Measurements from ENCODE around the gene OR13C5. TPM values are rescaled to one million over a fixed set of nuclear protein-coding genes. Genes with fewer than 3 reads are reported as not detected.
"Not testable (repeated sequence)": the region's sequence is repeated elsewhere in the genome, so short reads cannot be mapped to it uniquely, and the experiment has no call there.

The OR13C5 gene
- total and polyA plus RNA-seq, 2 experiments from 2014 or later = not detected

DNA sequence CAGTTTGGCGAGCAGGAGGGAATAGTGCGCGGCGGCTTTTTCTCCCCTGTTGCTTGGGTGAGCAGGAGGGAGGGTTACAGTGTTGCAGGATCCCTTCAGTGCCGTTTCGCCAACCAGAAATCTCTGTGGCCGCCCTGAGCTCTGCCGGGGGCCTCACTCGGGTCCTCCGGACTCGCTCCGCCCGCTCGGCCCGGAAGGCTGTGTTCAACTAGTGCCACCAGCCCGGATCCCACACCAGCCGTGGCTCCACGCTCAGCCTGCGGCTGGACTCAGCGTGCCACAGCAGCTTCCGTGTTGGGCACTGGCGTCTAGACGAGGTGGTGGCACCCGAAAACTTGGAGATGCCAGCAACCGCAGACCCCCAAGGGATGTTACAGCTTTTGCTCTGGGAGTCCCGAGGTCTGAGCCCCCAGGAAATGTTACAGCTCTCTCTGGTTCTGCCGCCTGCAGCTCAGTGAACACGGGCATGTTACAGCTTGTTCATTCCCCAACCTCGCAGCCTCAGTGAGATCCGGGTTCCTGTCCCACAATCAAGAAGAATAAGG is 34.8 kb upstream of the OR13C5 start (continued):
- TF ChIP-seq, protein P1, sequence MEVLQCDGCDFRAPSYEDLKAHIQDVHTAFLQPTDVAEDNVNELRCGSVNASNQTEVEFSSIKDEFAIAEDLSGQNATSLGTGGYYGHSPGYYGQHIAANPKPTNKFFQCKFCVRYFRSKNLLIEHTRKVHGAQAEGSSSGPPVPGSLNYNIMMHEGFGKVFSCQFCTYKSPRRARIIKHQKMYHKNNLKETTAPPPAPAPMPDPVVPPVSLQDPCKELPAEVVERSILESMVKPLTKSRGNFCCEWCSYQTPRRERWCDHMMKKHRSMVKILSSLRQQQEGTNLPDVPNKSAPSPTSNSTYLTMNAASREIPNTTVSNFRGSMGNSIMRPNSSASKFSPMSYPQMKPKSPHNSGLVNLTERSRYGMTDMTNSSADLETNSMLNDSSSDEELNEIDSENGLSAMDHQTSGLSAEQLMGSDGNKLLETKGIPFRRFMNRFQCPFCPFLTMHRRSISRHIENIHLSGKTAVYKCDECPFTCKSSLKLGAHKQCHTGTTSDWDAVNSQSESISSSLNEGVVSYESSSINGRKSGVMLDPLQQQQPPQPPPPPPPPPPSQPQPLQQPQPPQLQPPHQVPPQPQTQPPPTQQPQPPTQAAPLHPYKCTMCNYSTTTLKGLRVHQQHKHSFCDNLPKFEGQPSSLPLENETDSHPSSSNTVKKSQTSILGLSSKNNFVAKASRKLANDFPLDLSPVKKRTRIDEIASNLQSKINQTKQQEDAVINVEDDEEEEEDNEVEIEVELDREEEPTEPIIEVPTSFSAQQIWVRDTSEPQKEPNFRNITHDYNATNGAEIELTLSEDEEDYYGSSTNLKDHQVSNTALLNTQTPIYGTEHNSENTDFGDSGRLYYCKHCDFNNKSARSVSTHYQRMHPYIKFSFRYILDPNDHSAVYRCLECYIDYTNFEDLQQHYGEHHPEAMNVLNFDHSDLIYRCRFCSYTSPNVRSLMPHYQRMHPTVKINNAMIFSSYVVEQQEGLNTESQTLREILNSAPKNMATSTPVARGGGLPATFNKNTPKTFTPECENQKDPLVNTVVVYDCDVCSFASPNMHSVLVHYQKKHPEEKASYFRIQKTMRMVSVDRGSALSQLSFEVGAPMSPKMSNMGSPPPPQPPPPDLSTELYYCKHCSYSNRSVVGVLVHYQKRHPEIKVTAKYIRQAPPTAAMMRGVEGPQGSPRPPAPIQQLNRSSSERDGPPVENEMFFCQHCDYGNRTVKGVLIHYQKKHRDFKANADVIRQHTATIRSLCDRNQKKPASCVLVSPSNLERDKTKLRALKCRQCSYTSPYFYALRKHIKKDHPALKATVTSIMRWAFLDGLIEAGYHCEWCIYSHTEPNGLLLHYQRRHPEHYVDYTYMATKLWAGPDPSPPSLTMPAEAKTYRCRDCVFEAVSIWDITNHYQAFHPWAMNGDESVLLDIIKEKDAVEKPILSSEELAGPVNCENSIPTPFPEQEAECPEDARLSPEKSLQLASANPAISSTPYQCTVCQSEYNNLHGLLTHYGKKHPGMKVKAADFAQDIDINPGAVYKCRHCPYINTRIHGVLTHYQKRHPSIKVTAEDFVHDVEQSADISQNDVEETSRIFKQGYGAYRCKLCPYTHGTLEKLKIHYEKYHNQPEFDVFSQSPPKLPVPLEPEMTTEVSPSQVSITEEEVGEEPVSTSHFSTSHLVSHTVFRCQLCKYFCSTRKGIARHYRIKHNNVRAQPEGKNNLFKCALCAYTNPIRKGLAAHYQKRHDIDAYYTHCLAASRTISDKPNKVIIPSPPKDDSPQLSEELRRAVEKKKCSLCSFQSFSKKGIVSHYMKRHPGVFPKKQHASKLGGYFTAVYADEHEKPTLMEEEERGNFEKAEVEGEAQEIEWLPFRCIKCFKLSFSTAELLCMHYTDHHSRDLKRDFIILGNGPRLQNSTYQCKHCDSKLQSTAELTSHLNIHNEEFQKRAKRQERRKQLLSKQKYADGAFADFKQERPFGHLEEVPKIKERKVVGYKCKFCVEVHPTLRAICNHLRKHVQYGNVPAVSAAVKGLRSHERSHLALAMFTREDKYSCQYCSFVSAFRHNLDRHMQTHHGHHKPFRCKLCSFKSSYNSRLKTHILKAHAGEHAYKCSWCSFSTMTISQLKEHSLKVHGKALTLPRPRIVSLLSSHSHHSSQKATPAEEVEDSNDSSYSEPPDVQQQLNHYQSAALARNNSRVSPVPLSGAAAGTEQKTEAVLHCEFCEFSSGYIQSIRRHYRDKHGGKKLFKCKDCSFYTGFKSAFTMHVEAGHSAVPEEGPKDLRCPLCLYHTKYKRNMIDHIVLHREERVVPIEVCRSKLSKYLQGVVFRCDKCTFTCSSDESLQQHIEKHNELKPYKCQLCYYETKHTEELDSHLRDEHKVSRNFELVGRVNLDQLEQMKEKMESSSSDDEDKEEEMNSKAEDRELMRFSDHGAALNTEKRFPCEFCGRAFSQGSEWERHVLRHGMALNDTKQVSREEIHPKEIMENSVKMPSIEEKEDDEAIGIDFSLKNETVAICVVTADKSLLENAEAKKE (CRISPR knock-in tag; IDR thresholded peaks at IDR 0.05) = no peak

DNA sequence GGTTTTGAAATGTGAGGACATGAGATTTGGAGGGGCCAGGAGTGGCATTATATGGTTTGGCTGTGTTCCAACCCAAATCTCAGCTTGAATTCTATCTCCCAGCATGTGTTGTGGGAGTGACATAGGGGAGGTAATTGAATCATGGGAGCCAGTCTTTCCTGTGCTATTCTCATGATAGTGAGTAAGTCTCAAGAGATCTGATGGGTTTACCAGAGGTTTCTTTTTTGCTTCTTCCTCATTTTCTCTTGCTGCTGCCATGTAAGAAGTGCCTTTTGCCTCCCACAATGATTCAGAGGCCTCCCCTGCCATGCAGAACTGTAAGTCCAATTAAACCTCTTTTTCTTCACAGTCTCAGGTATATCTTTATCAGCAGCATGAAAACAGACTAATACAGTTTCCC is 26.8 kb upstream of the OR13C5 start:
- not testable (repeated sequence) for H3K9me2 ChIP-seq (ENCODE audit: insufficient read depth); H3K4me3 ChIP-seq; H3K36me3 ChIP-seq (ENCODE audit: insufficient read depth); H3F3A ChIP-seq (replicated peaks; ENCODE audit: low read depth); H3K27ac ChIP-seq (ENCODE audit: low read depth); ATAC-seq; H3K79me2 ChIP-seq (replicated peaks; ENCODE audit: insufficient read depth); DNase-seq (ENCODE audit: low spot score); H3K27me3 ChIP-seq (ENCODE audit: insufficient read depth); H3K27me3 Mint-ChIP-seq (ENCODE audit: insufficient read depth, low read depth, poor library complexity); H2AFZ ChIP-seq; H3K4me1 Mint-ChIP-seq; H3K4me1 ChIP-seq (ENCODE audit: insufficient read depth); H4K20me1 ChIP-seq (replicated peaks; ENCODE audit: insufficient read depth); H3K4me3 Mint-ChIP-seq; H3K4me2 ChIP-seq; H3K27ac Mint-ChIP-seq; H3K36me3 Mint-ChIP-seq (ENCODE audit: low read depth)
- peaks cover 15% of the 10 kb centered on the region for H3K9me3 Mint-ChIP-seq

DNA sequence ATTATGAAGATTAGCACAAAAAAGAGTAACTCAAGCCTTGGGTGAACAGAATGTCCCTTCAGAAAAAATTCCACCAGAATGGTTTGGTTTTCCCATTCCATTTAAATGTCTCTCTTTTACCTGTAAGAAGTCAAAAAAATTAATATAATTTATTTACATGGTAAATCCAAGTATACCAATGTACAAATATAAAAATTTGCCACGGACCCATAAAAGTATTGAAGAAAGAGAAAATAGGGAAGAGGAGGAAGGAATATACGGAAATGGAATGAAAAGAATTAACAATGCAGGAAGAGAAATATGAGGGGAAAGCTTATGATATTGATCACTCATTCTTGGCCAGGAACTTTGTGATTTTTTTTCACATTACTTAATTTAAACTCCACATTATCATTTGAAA is 18.9 kb upstream of the OR13C5 start, which contains the start of gene OR13C9:
Gene OR13C9, minus strand, starts transcription at position 101 of the 400 bp plus-strand sequence. Its CDS starts 0 bp downstream, at position 101.
- Histone ChIP-seq H3F3A (replicated peaks; ENCODE audit: low read depth) (no peaks in the 10 kb centered on the region), H3K27me3 (ENCODE audit: insufficient read depth) (no peaks in the 10 kb centered on the region), H3K79me2 (replicated peaks; ENCODE audit: insufficient read depth) (no peaks in the 10 kb centered on the region), H3K4me2 (no peak within 1 kb of the TSS), H4K20me1 (replicated peaks; ENCODE audit: insufficient read depth) (no peaks in the 10 kb centered on the region), H2AFZ (no peak within 1 kb of the TSS), H3K9me2 (ENCODE audit: insufficient read depth) (no peaks in the 10 kb centered on the region), H3K27ac (ENCODE audit: low read depth) (no peak within 1 kb of the TSS), H3K4me1 (ENCODE audit: insufficient read depth) (no peaks in the 10 kb centered on the region), H3K4me3 (no peak within 1 kb of the TSS), H3K36me3 (ENCODE audit: insufficient read depth) (no peaks in the 10 kb centered on the region)
- DNase-seq (ENCODE audit: low spot score) (no peak), ATAC-seq (no peak)
- Mint-ChIP-seq H3K9me3 (no peaks in the 10 kb centered on the region), H3K4me3 (no peak within 1 kb of the TSS), H3K27me3 (ENCODE audit: insufficient read depth, low read depth, poor library complexity) (no peaks in the 10 kb centered on the region), H3K36me3 (ENCODE audit: low read depth) (no peaks in the 10 kb centered on the region), H3K27ac (no peak within 1 kb of the TSS), H3K4me1 (no peaks in the 10 kb centered on the region)
- TF ChIP-seq, protein P2, sequence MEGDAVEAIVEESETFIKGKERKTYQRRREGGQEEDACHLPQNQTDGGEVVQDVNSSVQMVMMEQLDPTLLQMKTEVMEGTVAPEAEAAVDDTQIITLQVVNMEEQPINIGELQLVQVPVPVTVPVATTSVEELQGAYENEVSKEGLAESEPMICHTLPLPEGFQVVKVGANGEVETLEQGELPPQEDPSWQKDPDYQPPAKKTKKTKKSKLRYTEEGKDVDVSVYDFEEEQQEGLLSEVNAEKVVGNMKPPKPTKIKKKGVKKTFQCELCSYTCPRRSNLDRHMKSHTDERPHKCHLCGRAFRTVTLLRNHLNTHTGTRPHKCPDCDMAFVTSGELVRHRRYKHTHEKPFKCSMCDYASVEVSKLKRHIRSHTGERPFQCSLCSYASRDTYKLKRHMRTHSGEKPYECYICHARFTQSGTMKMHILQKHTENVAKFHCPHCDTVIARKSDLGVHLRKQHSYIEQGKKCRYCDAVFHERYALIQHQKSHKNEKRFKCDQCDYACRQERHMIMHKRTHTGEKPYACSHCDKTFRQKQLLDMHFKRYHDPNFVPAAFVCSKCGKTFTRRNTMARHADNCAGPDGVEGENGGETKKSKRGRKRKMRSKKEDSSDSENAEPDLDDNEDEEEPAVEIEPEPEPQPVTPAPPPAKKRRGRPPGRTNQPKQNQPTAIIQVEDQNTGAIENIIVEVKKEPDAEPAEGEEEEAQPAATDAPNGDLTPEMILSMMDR (conservative IDR thresholded peaks at IDR 0.05; ENCODE audit: low read depth in 2 of 2) = no peak
- TF ChIP-seq, protein P3, sequence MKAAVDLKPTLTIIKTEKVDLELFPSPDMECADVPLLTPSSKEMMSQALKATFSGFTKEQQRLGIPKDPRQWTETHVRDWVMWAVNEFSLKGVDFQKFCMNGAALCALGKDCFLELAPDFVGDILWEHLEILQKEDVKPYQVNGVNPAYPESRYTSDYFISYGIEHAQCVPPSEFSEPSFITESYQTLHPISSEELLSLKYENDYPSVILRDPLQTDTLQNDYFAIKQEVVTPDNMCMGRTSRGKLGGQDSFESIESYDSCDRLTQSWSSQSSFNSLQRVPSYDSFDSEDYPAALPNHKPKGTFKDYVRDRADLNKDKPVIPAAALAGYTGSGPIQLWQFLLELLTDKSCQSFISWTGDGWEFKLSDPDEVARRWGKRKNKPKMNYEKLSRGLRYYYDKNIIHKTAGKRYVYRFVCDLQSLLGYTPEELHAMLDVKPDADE (IDR thresholded peaks at IDR 0.05) = no peak
- TF ChIP-seq EZH2phosphoT487 (IDR thresholded peaks at IDR 0.05; ENCODE audit: unreplicated experiment) (no peak), POLR2AphosphoS5 (IDR thresholded peaks at IDR 0.05; ENCODE audit: low read depth) (no peak), CREB1 (CRISPR knock-in tag; IDR thresholded peaks at IDR 0.05; ENCODE audit: low read depth) (no peak), JUNB (IDR thresholded peaks at IDR 0.05; ENCODE audit: unreplicated experiment) (no peak), STAT1 (IDR thresholded peaks at IDR 0.05; ENCODE audit: unreplicated experiment) (no peak), ZNF331 (CRISPR knock-in tag; IDR thresholded peaks at IDR 0.05; ENCODE audit: low read depth) (no peak), ZNF114 (CRISPR knock-in tag; IDR thresholded peaks at IDR 0.05) (no peak)

Data from GM23338 (cell line).